Measurements from ENCODE around the gene GALNT2.

GALNT2 gene

GRCh38 chr1:230147253-230148125 lies 80.5 kb downstream of the GALNT2 start:
- DNase-seq (ENCODE audit: low spot score): no peak

- no peak for DNase-seq (ENCODE audit: low spot score)
Measured at GRCh38 chr1:230148126-230148652, 81.2 kb downstream of the GALNT2 start.

GRCh38 chr1:230148768-230149469 lies 81.9 kb downstream of the GALNT2 start:
- no peak for DNase-seq (ENCODE audit: low spot score)

GRCh38 chr1:230149751-230150584 lies 82.9 kb downstream of the GALNT2 start:
- no peak for DNase-seq (ENCODE audit: low spot score)

GRCh38 chr1:230150615-230151014 lies 83.6 kb downstream of the GALNT2 start:
- no peak for DNase-seq (ENCODE audit: low spot score)

- DNase-seq (ENCODE audit: low spot score): no peak
Measured at GRCh38 chr1:230151924-230152468, 85.0 kb downstream of the GALNT2 start.

- no peak for DNase-seq (ENCODE audit: low spot score)
Measured at GRCh38 chr1:230152999-230153398, 86.0 kb downstream of the GALNT2 start.

- DNase-seq (ENCODE audit: low spot score): no peak
Measured at GRCh38 chr1:230153641-230154296, 86.7 kb downstream of the GALNT2 start.

GRCh38 chr1:230155021-230155420 lies 88.0 kb downstream of the GALNT2 start:
- no peak for DNase-seq (ENCODE audit: low spot score)

GRCh38 chr1:230156068-230156467 lies 89.0 kb downstream of the GALNT2 start:
- DNase-seq (ENCODE audit: low spot score): no peak

GRCh38 chr1:230156536-230156935 lies 89.5 kb downstream of the GALNT2 start:
- DNase-seq (ENCODE audit: low spot score): no peak

GRCh38 chr1:230157420-230158390 lies 90.7 kb downstream of the GALNT2 start:
- no peak for DNase-seq (ENCODE audit: low spot score)

- no peak for DNase-seq (ENCODE audit: low spot score)
Measured at GRCh38 chr1:230158415-230159291, 91.6 kb downstream of the GALNT2 start.

GRCh38 chr1:230159580-230159979 lies 92.5 kb downstream of the GALNT2 start:
- DNase-seq (ENCODE audit: low spot score): no peak

GRCh38 chr1:230160957-230161771 lies 94.1 kb downstream of the GALNT2 start:
- no peak for DNase-seq (ENCODE audit: low spot score)

GRCh38 chr1:230163205-230163604 lies 96.2 kb downstream of the GALNT2 start:
- DNase-seq (ENCODE audit: low spot score): no peak

GRCh38 chr1:230163719-230164118 lies 96.7 kb downstream of the GALNT2 start:
- DNase-seq (ENCODE audit: low spot score): no peak

- no peak for DNase-seq (ENCODE audit: low spot score)
Measured at GRCh38 chr1:230165536-230165935, 98.5 kb downstream of the GALNT2 start.
